Neural progenitor cell (in vitro differentiated cells): ENCODE results near the gene PRPH. TPM values are rescaled to one million over a fixed set of nuclear protein-coding genes. Genes with fewer than 3 reads are reported as not detected.
A peak's percentile ranks its signal among the peaks of the same experiment; 100 is the strongest.

Experiments used
- DNase-seq: peaks from one replicate; pipeline ENCODE4 v3.0.0-alpha.2; 2016; ENCODE audit warnings: low spot score
- H2AFZ ChIP-seq: fragments of 200-600 bp; sonication (generic); replicated peaks from 2 replicates; pipeline ENCODE4 v1.6.1; 2016; ENCODE audit warnings: antibody characterized with exemption
- H3F3A ChIP-seq: fragments of 200-600 bp; sonication (generic); 2 replicates; pipeline ENCODE4 v1.6.1; 2016; ENCODE audit warnings: antibody characterized with exemption, low read depth
- H3K27ac ChIP-seq: fragments of 200-600 bp; sonication (generic); 2 replicates; pipeline ENCODE4 v1.5.1; 2016; ENCODE audit warnings: mild to moderate bottlenecking
- H3K27me3 ChIP-seq: fragments of 200-600 bp; sonication (generic); 2 replicates; pipeline ENCODE4 v1.6.1; 2016; ENCODE audit warnings: mild to moderate bottlenecking, moderate library complexity
- H3K36me3 ChIP-seq: fragments of 200-600 bp; sonication (generic); 2 replicates; pipeline ENCODE4 v1.5.1; 2016
- H3K4me1 ChIP-seq: fragments of 200-600 bp; sonication (generic); 2 replicates; pipeline ENCODE4 v1.6.1; 2016; ENCODE audit warnings: mixed run types
- H3K4me2 ChIP-seq: fragments of 200-600 bp; sonication (generic); 2 replicates; pipeline ENCODE4 v1.6.1; 2016
- H3K4me3 ChIP-seq: fragments of 200-600 bp; sonication (generic); 2 replicates; pipeline ENCODE4 v1.5.1; 2016
- H3K79me2 ChIP-seq: fragments of 200-600 bp; sonication (generic); 2 replicates; pipeline ENCODE4 v1.6.1; 2016; ENCODE audit warnings: low read depth
- H3K9ac ChIP-seq: fragments of 200-600 bp; sonication (generic); 2 replicates; pipeline ENCODE4 v1.6.1; 2016
- H3K9me3 ChIP-seq: fragments of 200-600 bp; sonication (generic); 2 replicates; pipeline ENCODE4 v1.5.1; 2016; ENCODE audit warnings: low read depth
- H4K20me1 ChIP-seq: fragments of 200-600 bp; sonication (generic); 2 replicates; pipeline ENCODE4 v1.6.1; 2016; ENCODE audit warnings: low read depth
- H3K27ac Mint-ChIP-seq: 3 replicates; pipeline ENCODE4 v1.8.0; 2021; ENCODE audit warnings: mixed read lengths
- H3K27me3 Mint-ChIP-seq: 2 replicates; pipeline ENCODE4 v1.8.0; 2022; ENCODE audit warnings: low read depth, mild to moderate bottlenecking, inconsistent platforms, moderate library complexity, mixed read lengths; ENCODE audit not compliant: insufficient read depth
- H3K36me3 Mint-ChIP-seq: 3 replicates; pipeline ENCODE4 v1.8.0; 2021; ENCODE audit warnings: mixed read lengths
- H3K4me1 Mint-ChIP-seq: 3 replicates; pipeline ENCODE4 v1.8.0; 2021; ENCODE audit warnings: mixed read lengths
- H3K4me3 Mint-ChIP-seq: 3 replicates; pipeline ENCODE4 v1.8.0; 2021; ENCODE audit warnings: mild to moderate bottlenecking, moderate library complexity, mixed read lengths
- H3K9me3 Mint-ChIP-seq: 3 replicates; pipeline ENCODE4 v1.8.0; 2020; ENCODE audit warnings: mixed read lengths
- EZH2 ChIP-seq: fragments of 200-600 bp; sonication (generic); IDR thresholded peaks from 2 replicates; pipeline ENCODE4 v1.6.1; 2017; ENCODE audit warnings: antibody characterized with exemption, mild to moderate bottlenecking, moderate library complexity
- EZH2phosphoT487 ChIP-seq: fragments of 200-600 bp; sonication (generic); IDR thresholded peaks from 2 replicates; pipeline ENCODE4 v1.6.1; 2017; ENCODE audit warnings: antibody characterized with exemption
- total RNA-seq: library from RNA; depleted of rRNA; stranded (reverse); fragments of >200 nt; gene quantifications from 2 replicates; pipeline ENCODE4 v1.2.3, GENCODE V29; 2015; ENCODE audit warnings: low replicate concordance
- TF ChIP-seq, protein P1 (sequence below): fragments of 200-600 bp; sonication (generic); IDR thresholded peaks from 2 replicates; pipeline ENCODE4 v1.5.1; 2017; ENCODE audit warnings: antibody characterized with exemption, mild to moderate bottlenecking

PRPH gene
- total RNA-seq, 1 donor from 2014 or later = not detected

DNA sequence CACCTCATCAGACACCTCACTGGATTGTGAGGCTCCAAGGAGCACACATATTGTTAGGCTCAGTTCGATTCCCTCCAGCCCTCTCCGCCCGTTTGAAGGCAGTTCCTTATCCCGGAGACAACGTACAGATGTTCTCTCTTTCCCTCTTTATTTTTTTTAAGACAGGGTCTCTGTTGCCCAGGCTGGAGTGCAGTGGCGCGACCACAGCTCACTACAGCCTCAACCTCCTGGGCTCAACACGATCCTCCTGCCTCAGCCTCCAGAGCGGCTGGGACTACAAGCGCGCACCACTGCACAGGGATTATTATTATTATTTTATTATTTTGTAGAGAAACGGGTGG is 27.4 kb downstream of the PRPH start:
- H3K79me2 ChIP-seq = peaks cover 16% of the 10 kb centered on the region
- Mint-ChIP-seq H3K4me3 (peak overlapping the region; percentile 97), H3K9me3 (no peaks in the 10 kb centered on the region), H3K4me1 (peaks cover 21% of the 10 kb centered on the region), H3K27me3 (peaks cover 11% of the 10 kb centered on the region), H3K27ac (peak overlapping the region; percentile 94), H3K36me3 (peaks cover 11% of the 10 kb centered on the region)
- H3K4me3 ChIP-seq = peak overlapping the region; percentile 89
- H3K4me1 ChIP-seq = peaks cover 13% of the 10 kb centered on the region
- H4K20me1 ChIP-seq = no peaks in the 10 kb centered on the region
- no peaks in the 10 kb centered on the region for H3K9me3 ChIP-seq
- peak overlapping the region; percentile 77 for H3K4me2 ChIP-seq
- TF ChIP-seq EZH2 (no peak), EZH2phosphoT487 (no peak)
- TF ChIP-seq, protein P1, sequence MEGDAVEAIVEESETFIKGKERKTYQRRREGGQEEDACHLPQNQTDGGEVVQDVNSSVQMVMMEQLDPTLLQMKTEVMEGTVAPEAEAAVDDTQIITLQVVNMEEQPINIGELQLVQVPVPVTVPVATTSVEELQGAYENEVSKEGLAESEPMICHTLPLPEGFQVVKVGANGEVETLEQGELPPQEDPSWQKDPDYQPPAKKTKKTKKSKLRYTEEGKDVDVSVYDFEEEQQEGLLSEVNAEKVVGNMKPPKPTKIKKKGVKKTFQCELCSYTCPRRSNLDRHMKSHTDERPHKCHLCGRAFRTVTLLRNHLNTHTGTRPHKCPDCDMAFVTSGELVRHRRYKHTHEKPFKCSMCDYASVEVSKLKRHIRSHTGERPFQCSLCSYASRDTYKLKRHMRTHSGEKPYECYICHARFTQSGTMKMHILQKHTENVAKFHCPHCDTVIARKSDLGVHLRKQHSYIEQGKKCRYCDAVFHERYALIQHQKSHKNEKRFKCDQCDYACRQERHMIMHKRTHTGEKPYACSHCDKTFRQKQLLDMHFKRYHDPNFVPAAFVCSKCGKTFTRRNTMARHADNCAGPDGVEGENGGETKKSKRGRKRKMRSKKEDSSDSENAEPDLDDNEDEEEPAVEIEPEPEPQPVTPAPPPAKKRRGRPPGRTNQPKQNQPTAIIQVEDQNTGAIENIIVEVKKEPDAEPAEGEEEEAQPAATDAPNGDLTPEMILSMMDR = no peak
- H3K36me3 ChIP-seq = no peaks in the 10 kb centered on the region
- no peak overlapping the region for H3K27ac ChIP-seq
- peak overlapping the region; percentile 75 for H2AFZ ChIP-seq
- peaks cover 14% of the 10 kb centered on the region for H3K27me3 ChIP-seq
- H3F3A ChIP-seq = peaks cover 11% of the 10 kb centered on the region
- peak overlapping the region; percentile 68 for H3K9ac ChIP-seq
- DNase-seq = no peak

DNA sequence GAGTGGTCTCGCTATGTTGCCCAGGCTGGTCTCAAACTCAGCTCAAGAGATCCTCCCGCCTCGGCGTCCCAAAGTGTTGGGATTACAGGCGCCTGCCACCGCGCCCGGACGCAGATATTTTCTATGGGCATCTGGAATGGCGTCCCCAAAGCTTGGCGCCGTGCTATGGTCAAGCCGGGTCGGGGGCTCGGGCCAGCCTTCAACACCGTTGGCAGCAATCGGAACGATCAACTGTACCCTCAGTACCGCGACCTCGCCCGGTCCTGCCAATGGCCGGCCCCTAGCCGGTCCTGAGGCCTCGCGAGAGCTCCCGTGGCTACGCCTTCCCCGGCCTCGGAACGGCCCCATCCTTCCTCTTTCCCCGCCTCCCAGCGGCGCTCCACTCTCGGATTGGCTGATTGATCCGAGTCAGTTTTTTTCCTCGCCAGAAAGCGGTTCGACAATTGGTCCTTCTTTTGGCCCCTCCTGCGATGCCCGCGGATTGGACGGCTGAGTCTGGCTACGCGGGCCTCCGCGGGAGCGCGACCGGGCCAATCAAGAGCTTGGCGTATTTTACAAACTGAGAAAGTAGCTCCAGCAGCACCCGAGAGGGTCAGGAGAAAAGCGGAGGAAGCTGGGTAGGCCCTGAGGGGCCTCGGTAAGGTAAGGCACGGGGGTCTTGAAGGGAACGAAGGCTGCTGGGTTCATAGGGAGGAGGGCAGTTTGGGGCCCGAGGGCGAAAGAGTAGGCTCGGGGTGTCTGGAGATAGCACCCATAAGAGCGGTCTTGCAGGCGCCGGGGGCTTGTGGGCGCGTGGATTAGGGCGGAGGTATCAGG is 28.0 kb downstream of the PRPH start, which contains the start of gene TROAP:
Gene TROAP, plus strand, starts transcription at position 548 of the 816 bp plus-strand sequence. CDS start 354 bp downstream, outside the sequence.
- H3K4me1 Mint-ChIP-seq = peaks cover 21% of the 10 kb centered on the region
- peak within 1 kb of the TSS; percentile 94 for H3K27ac Mint-ChIP-seq
- peaks cover 14% of the 10 kb centered on the region for H3K27me3 Mint-ChIP-seq
- H3K4me2 ChIP-seq = peak within 1 kb of the TSS; percentile 92
- no peaks in the 10 kb centered on the region for H4K20me1 ChIP-seq
- peaks cover 13% of the 10 kb centered on the region for H3K36me3 Mint-ChIP-seq
- H3K9me3 ChIP-seq = no peaks in the 10 kb centered on the region
- H3K9me3 Mint-ChIP-seq = no peaks in the 10 kb centered on the region
- H2AFZ ChIP-seq = peak within 1 kb of the TSS; percentile 85
- peaks cover 16% of the 10 kb centered on the region for H3K79me2 ChIP-seq
- peak within 1 kb of the TSS; percentile 89 for H3K4me3 ChIP-seq
- DNase-seq = peak; percentile 99
- no peaks in the 10 kb centered on the region for H3K36me3 ChIP-seq
- H3K27ac ChIP-seq = no peak within 1 kb of the TSS
- peak within 1 kb of the TSS; percentile 85 for H3K9ac ChIP-seq
- H3K4me1 ChIP-seq = peaks cover 13% of the 10 kb centered on the region
- peaks cover 14% of the 10 kb centered on the region for H3K27me3 ChIP-seq
- H3K4me3 Mint-ChIP-seq = peak within 1 kb of the TSS; percentile 97
- H3F3A ChIP-seq = peaks cover 11% of the 10 kb centered on the region
- no peak for TF ChIP-seq EZH2
- no peak for TF ChIP-seq EZH2phosphoT487
- TF ChIP-seq, protein P1 = no peak

DNA sequence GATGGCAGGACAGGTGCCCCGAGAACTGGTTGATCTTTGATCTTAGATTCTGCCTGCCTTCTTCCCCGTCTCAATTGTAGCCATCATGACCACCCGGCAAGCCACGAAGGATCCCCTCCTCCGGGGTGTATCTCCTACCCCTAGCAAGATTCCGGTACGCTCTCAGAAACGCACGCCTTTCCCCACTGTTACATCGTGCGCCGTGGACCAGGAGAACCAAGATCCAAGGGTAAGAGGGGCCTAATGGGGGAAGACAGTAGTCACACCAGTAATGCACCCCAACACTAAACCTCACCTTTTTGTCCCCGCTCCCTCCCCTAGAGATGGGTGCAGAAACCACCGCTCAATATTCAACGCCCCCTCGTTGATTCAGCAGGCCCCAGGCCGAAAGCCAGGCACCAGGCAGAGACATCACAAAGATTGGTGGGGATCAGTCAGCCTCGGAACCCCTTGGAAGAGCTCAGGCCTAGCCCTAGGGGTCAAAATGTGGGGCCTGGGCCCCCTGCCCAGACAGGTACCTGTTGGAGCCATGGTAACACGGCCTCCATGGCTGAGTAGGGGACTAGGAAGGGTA is 28.7 kb downstream of the PRPH start:
- DNase-seq = no peak
- Histone ChIP-seq H3K79me2 (peaks cover 16% of the 10 kb centered on the region), H3K27ac (no peak overlapping the region), H3K9ac (peak overlapping the region; percentile 85), H3K4me3 (peak overlapping the region; percentile 89), H3K4me1 (peaks cover 13% of the 10 kb centered on the region), H3K27me3 (peaks cover 9% of the 10 kb centered on the region), H4K20me1 (no peaks in the 10 kb centered on the region), H2AFZ (peak overlapping the region; percentile 85), H3K36me3 (no peaks in the 10 kb centered on the region), H3K4me2 (peak overlapping the region; percentile 92), H3F3A (peaks cover 11% of the 10 kb centered on the region), H3K9me3 (no peaks in the 10 kb centered on the region)
- TF ChIP-seq, protein P1 = no peak
- TF ChIP-seq EZH2 = no peak
- no peak for TF ChIP-seq EZH2phosphoT487
- peaks cover 14% of the 10 kb centered on the region for H3K27me3 Mint-ChIP-seq
- H3K27ac Mint-ChIP-seq = peak overlapping the region; percentile 91
- H3K9me3 Mint-ChIP-seq = no peaks in the 10 kb centered on the region
- H3K36me3 Mint-ChIP-seq = peaks cover 13% of the 10 kb centered on the region
- peaks cover 21% of the 10 kb centered on the region for H3K4me1 Mint-ChIP-seq
- H3K4me3 Mint-ChIP-seq = peak overlapping the region; percentile 97
